ENCODE data around the gene ZNF385B.

ZNF385B gene

GRCh38 chr2:179532863-179533278, 328.5 kb downstream of the ZNF385B start:
- H3K4me3 ChIP-seq (ENCODE audit: low read depth, low read length) = no peak overlapping the region
- TF ChIP-seq, protein P1, sequence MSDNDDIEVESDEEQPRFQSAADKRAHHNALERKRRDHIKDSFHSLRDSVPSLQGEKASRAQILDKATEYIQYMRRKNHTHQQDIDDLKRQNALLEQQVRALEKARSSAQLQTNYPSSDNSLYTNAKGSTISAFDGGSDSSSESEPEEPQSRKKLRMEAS (IDR thresholded peaks at IDR 0.05; ENCODE audit: low read depth, low read length) = no peak
- TF ChIP-seq MYC (IDR thresholded peaks at IDR 0.05; ENCODE audit: low read depth, low read length) (no peak), CTCF (IDR thresholded peaks at IDR 0.05; ENCODE audit: low read depth, low read length) (no peak), POLR2A (IDR thresholded peaks at IDR 0.05; ENCODE audit: extremely low read depth, insufficient read length) (no peak)
- DNase-seq (ENCODE audit: low read depth) = no peak

DNA sequence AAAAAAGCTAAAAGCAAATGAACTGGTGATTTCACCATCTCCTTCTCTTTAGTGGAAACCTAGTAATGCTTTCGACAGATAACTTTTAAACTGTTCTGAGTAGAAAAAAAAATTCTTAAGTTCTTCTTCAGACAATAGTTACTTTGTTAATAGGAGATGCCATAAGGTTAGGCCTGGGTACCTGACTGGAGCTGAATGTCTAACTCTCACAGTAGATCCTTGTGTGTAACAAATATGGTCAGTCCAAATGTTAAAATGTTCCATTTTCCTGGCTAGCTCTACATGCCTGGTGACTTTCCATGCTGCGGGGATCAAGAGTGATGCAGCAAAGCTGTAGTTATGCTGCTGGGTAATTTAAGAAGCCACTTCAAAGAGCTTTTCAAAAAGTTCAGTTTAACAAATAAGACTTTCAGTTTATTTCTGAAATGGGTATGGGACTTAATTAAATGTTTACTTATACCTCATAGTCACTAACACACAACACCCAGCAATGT, 332.8 kb downstream of the ZNF385B start:
- H3K4me3 ChIP-seq (ENCODE audit: low read depth, low read length) = no peak overlapping the region
- TF ChIP-seq, protein P1 (IDR thresholded peaks at IDR 0.05; ENCODE audit: low read depth, low read length) = no peak
- TF ChIP-seq MYC (IDR thresholded peaks at IDR 0.05; ENCODE audit: low read depth, low read length) (no peak), POLR2A (IDR thresholded peaks at IDR 0.05; ENCODE audit: extremely low read depth, insufficient read length) (no peak), CTCF (IDR thresholded peaks at IDR 0.05; ENCODE audit: low read depth, low read length) (no peak)
- DNase-seq (ENCODE audit: low read depth) = no peak

GRCh38 chr2:179525340-179525739, 336.1 kb downstream of the ZNF385B start:
- TF ChIP-seq CTCF (IDR thresholded peaks at IDR 0.05; ENCODE audit: low read depth, low read length) = no peak
- TF ChIP-seq, protein P1 (IDR thresholded peaks at IDR 0.05; ENCODE audit: low read depth, low read length) = no peak
- no peak for TF ChIP-seq POLR2A (IDR thresholded peaks at IDR 0.05; ENCODE audit: extremely low read depth, insufficient read length)
- no peak for TF ChIP-seq MYC (IDR thresholded peaks at IDR 0.05; ENCODE audit: low read depth, low read length)
- no peak for DNase-seq (ENCODE audit: low read depth)
- H3K4me3 ChIP-seq (ENCODE audit: low read depth, low read length) = no peak overlapping the region

- no peak for TF ChIP-seq MYC (IDR thresholded peaks at IDR 0.05; ENCODE audit: low read depth, low read length)
- no peak for TF ChIP-seq POLR2A (IDR thresholded peaks at IDR 0.05; ENCODE audit: extremely low read depth, insufficient read length)
- no peak for TF ChIP-seq CTCF (IDR thresholded peaks at IDR 0.05; ENCODE audit: low read depth, low read length)
- TF ChIP-seq, protein P1 (IDR thresholded peaks at IDR 0.05; ENCODE audit: low read depth, low read length) = no peak
- DNase-seq (ENCODE audit: low read depth) = no peak
These were observed 336.5 kb downstream of the ZNF385B start for GRCh38 chr2:179524809-179525339.

GRCh38 chr2:179521944-179522343, 339.5 kb downstream of the ZNF385B start:
- TF ChIP-seq MYC (IDR thresholded peaks at IDR 0.05; ENCODE audit: low read depth, low read length) = no peak
- no peak for DNase-seq (ENCODE audit: low read depth)

More at GRCh38 chr2:179524809-179525339, 336.5 kb downstream of the ZNF385B start:
- H3K4me3 ChIP-seq (ENCODE audit: low read depth, low read length) = no peak overlapping the region

GRCh38 chr2:179518830-179519229, 342.6 kb downstream of the ZNF385B start:
- DNase-seq (ENCODE audit: low read depth) = no peak
- TF ChIP-seq CTCF (IDR thresholded peaks at IDR 0.05; ENCODE audit: low read depth, low read length) (no peak), MYC (IDR thresholded peaks at IDR 0.05; ENCODE audit: low read depth, low read length) (no peak), POLR2A (IDR thresholded peaks at IDR 0.05; ENCODE audit: extremely low read depth, insufficient read length) (no peak)
- TF ChIP-seq, protein P1 (IDR thresholded peaks at IDR 0.05; ENCODE audit: low read depth, low read length) = no peak
- H3K4me3 ChIP-seq (ENCODE audit: low read depth, low read length) = no peak overlapping the region

More at GRCh38 chr2:179521944-179522343, 339.5 kb downstream of the ZNF385B start:
- H3K4me3 ChIP-seq (ENCODE audit: low read depth, low read length) = no peak overlapping the region

Measured in NB4 (cell line).